HepG2 (cell line): ENCODE data around the gene SPINDOC. TPM values are rescaled to one million over a fixed set of nuclear protein-coding genes. Genes with fewer than 3 reads are reported as not detected.

Experiments used
- CBX1 ChIP-seq: IDR thresholded peaks from one replicate; pipeline ENCODE4 v1.6.1; 2016; ENCODE audit warnings: antibody characterized with exemption, low read depth
- CEBPG ChIP-seq: IDR thresholded peaks from 2 replicates; pipeline ENCODE4 v1.6.1; 2016
- ELF4 ChIP-seq: sonication (generic); formaldehyde crosslinking; IDR thresholded peaks from 2 replicates; pipeline ENCODE4 v1.5.0; 2020; ENCODE audit warnings: missing genetic modification reagents, mild to moderate bottlenecking, moderate library complexity, borderline replicate concordance
- EZH2 ChIP-seq: conservative IDR thresholded peaks from 2 replicates; pipeline ENCODE4 v1.6.1; 2012; ENCODE audit warnings: mild to moderate bottlenecking, low read depth, low read length, moderate library complexity
- GATAD2A ChIP-seq: IDR thresholded peaks from 2 replicates; pipeline ENCODE4 v1.6.1; 2016
- GPN1 ChIP-seq: sonication (generic); formaldehyde crosslinking; IDR thresholded peaks from 2 replicates; pipeline ENCODE4 v1.5.1; 2020; ENCODE audit warnings: missing genetic modification reagents, borderline replicate concordance
- HNF1B ChIP-seq: sonication (generic); formaldehyde crosslinking; IDR thresholded peaks from 2 replicates; pipeline ENCODE4 v1.5.1; 2020; ENCODE audit warnings: mild to moderate bottlenecking, moderate library complexity, missing genetic modification reagents
- HOXD1 ChIP-seq: sonication (generic); formaldehyde crosslinking; IDR thresholded peaks from 2 replicates; pipeline ENCODE4 v1.5.0; 2020; ENCODE audit warnings: missing genetic modification reagents
- IRF2 ChIP-seq: IDR thresholded peaks from 2 replicates; pipeline ENCODE4 v1.6.1; 2018; ENCODE audit warnings: missing genetic modification reagents, missing compliant biosample characterization
- ONECUT2 ChIP-seq: sonication (generic); formaldehyde crosslinking; IDR thresholded peaks from 2 replicates; pipeline ENCODE4 v1.4.0; 2020; ENCODE audit warnings: missing genetic modification reagents
- POGK ChIP-seq: sonication (generic); formaldehyde crosslinking; conservative IDR thresholded peaks from 2 replicates; pipeline ENCODE4 v1.8.0; 2022; ENCODE audit warnings: mild to moderate bottlenecking, moderate library complexity, missing genetic modification reagents
- SOX6 ChIP-seq, 2 experiments: fragments of 450-650 bp in 1 of 2; sonication (generic) in 1 of 2; formaldehyde crosslinking in 1 of 2; IDR thresholded peaks; 2 replicates each; pipeline versions ENCODE4 v1.4.0 to v1.6.1; 2017 to 2020; ENCODE audit warnings: antibody characterized with exemption in 1 of 2, mild to moderate bottlenecking in 1 of 2, missing genetic modification reagents in 1 of 2
- SP1 ChIP-seq, 2 experiments: fragments of 450-650 bp in 1 of 2; sonication (generic) in 1 of 2; formaldehyde crosslinking in 1 of 2; IDR thresholded peaks; 2 replicates each; pipeline versions ENCODE4 v1.4.0 to v1.6.1; 2016 to 2020; ENCODE audit warnings: missing genetic modification reagents in 1 of 2
- SSRP1 ChIP-seq: IDR thresholded peaks from 2 replicates; pipeline ENCODE4 v1.6.1; 2016; ENCODE audit warnings: control low read depth
- TFAP4 ChIP-seq: sonication (generic); IDR thresholded peaks from 2 replicates; pipeline ENCODE4 v1.6.1; 2016; ENCODE audit warnings: low read depth, borderline replicate concordance
- ZBTB14 ChIP-seq: sonication (generic); formaldehyde crosslinking; IDR thresholded peaks from 2 replicates; pipeline ENCODE4 v1.4.0; 2020; ENCODE audit warnings: missing genetic modification reagents
- ZBTB7B ChIP-seq: sonication (generic); formaldehyde crosslinking; IDR thresholded peaks from 2 replicates; pipeline ENCODE4 v1.4.0; 2020; ENCODE audit warnings: missing genetic modification reagents
- ZBTB8A ChIP-seq: sonication (generic); formaldehyde crosslinking; IDR thresholded peaks from 2 replicates; pipeline ENCODE4 v1.4.0; 2020; ENCODE audit warnings: mild to moderate bottlenecking, low read depth, missing genetic modification reagents, borderline replicate concordance
- ZNF557 ChIP-seq: sonication (generic); formaldehyde crosslinking; IDR thresholded peaks from 2 replicates; pipeline ENCODE4 v1.4.0; 2020; ENCODE audit warnings: missing genetic modification reagents
- ZNF660 ChIP-seq: sonication (generic); formaldehyde crosslinking; IDR thresholded peaks from 2 replicates; pipeline ENCODE4 v1.5.1; 2020; ENCODE audit warnings: mild to moderate bottlenecking, low read depth, missing genetic modification reagents, borderline replicate concordance
- ZNF713 ChIP-seq: sonication (generic); formaldehyde crosslinking; IDR thresholded peaks from 2 replicates; pipeline ENCODE4 v1.4.0; 2020; ENCODE audit warnings: mild to moderate bottlenecking, missing genetic modification reagents
- ZNF780A ChIP-seq: sonication (generic); formaldehyde crosslinking; IDR thresholded peaks from 2 replicates; pipeline ENCODE4 v1.8.0; 2022; ENCODE audit warnings: mild to moderate bottlenecking, missing genetic modification reagents, moderate library complexity
- polyA plus RNA-seq, 8 experiments: library from polyadenylated mRNA; depleted of rRNA in 3 of 8; stranded (reverse) in 7 of 8; unstranded in 1 of 8; fragments of >200 nt; fragmentation: Illumina TruSeq in 4 of 8; extraction: Trizol in 4 of 8; gene quantifications; 2 replicates each; pipeline versions ENCODE4 v1.2.1 to v1.2.3, GENCODE V29; 2011 to 2016; ENCODE audit warnings: low read depth in 4 of 8, missing spikeins in 1 of 8, mixed read lengths in 1 of 8; ENCODE audit not compliant: insufficient read depth in 1 of 8
- total RNA-seq, 5 experiments: library from RNA; depleted of rRNA; stranded (reverse); fragments of >200 nt; fragmentation: Illumina TruSeq; extraction: Trizol; gene quantifications; 2 replicates each; pipeline ENCODE4 v1.2.3, GENCODE V29; 2016; ENCODE audit warnings: low read depth in 1 of 5
- TF ChIP-seq, protein P1 (sequence below): sonication (generic); formaldehyde crosslinking; IDR thresholded peaks from 2 replicates; pipeline ENCODE4 v1.5.0; 2020; ENCODE audit warnings: mild to moderate bottlenecking, missing genetic modification reagents, moderate library complexity

Gene SPINDOC
- total and polyA plus RNA-seq, 2 of the 13 experiments (the other 11 are each of a cell fraction or from before 2014, with no cell fraction given): 21.4 to 29.9 TPM

GRCh38 chr11:63838678-63839507, 25.6 kb downstream of the SPINDOC start, which contains the start of gene MARK2 (continued):
- TF ChIP-seq ONECUT2 (CRISPR knock-in tag): no peak
- TF ChIP-seq GATAD2A: no peak
- TF ChIP-seq ZNF713 (CRISPR knock-in tag): no peak
- TF ChIP-seq, protein P1, sequence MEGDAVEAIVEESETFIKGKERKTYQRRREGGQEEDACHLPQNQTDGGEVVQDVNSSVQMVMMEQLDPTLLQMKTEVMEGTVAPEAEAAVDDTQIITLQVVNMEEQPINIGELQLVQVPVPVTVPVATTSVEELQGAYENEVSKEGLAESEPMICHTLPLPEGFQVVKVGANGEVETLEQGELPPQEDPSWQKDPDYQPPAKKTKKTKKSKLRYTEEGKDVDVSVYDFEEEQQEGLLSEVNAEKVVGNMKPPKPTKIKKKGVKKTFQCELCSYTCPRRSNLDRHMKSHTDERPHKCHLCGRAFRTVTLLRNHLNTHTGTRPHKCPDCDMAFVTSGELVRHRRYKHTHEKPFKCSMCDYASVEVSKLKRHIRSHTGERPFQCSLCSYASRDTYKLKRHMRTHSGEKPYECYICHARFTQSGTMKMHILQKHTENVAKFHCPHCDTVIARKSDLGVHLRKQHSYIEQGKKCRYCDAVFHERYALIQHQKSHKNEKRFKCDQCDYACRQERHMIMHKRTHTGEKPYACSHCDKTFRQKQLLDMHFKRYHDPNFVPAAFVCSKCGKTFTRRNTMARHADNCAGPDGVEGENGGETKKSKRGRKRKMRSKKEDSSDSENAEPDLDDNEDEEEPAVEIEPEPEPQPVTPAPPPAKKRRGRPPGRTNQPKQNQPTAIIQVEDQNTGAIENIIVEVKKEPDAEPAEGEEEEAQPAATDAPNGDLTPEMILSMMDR (CRISPR knock-in tag): 0 out of 2 replicates have a peak, but pooled peaks have one; percentile 3
- no peak for TF ChIP-seq ZNF660
- no peak for TF ChIP-seq TFAP4
- TF ChIP-seq IRF2 (CRISPR knock-in tag): peak; percentile 14; the same call in 1 of the 2 replicates
- TF ChIP-seq POGK (CRISPR knock-in tag): no peak; the same call in 1 of the 2 replicates
- peak; percentile 67 for TF ChIP-seq ZBTB14 (CRISPR knock-in tag)
- no peak for TF ChIP-seq SP1 (IDR thresholded peaks at IDR 0.05)
- peak; percentile 80 for TF ChIP-seq SP1 (CRISPR knock-in tag; IDR thresholded peaks at IDR 0.05)
- TF ChIP-seq ELF4: 0 out of 2 replicates have a peak, but pooled peaks have one; percentile 20
- TF ChIP-seq GPN1 (CRISPR knock-in tag): no peak
- no peak for TF ChIP-seq SOX6 (IDR thresholded peaks at IDR 0.05)
- TF ChIP-seq SOX6 (CRISPR knock-in tag; IDR thresholded peaks at IDR 0.05): peak; percentile 15; the same call in 1 of the 2 replicates
- no peak for TF ChIP-seq ZBTB8A (CRISPR knock-in tag)
- no peak for TF ChIP-seq ZBTB7B (CRISPR knock-in tag)
- no peak for TF ChIP-seq ZNF557 (CRISPR knock-in tag)
- TF ChIP-seq CEBPG (CRISPR knock-in tag): no peak
- TF ChIP-seq ZNF780A (CRISPR knock-in tag): no peak
- peak; percentile 42 for TF ChIP-seq CBX1
- no peak for TF ChIP-seq EZH2
- no peak for TF ChIP-seq SSRP1 (CRISPR knock-in tag)
- TF ChIP-seq HNF1B (CRISPR knock-in tag): peak; percentile 68
- TF ChIP-seq HOXD1 (CRISPR knock-in tag): no peak
